Lower leg skin (tissue), 3 donors: ENCODE measurements around the gene TM4SF18.

ENCODE experiments used
- POLR2A ChIP-seq, 2 donors: fragments of 450-650 bp; IDR thresholded peaks; one replicate each; pipeline ENCODE4 v1.6.1; 2016 to 2017; ENCODE audit warnings: antibody characterized with exemption in 2 of 2, mild to moderate bottlenecking in 1 of 2, moderate library complexity in 1 of 2
- TF ChIP-seq, protein P1 (sequence below), 3 donors: fragments of 450-650 bp; IDR thresholded peaks; one replicate each; pipeline ENCODE4 v1.5.1; 2016; ENCODE audit warnings: antibody characterized with exemption in 3 of 3, mild to moderate bottlenecking in 3 of 3, moderate library complexity in 2 of 3

DNA sequence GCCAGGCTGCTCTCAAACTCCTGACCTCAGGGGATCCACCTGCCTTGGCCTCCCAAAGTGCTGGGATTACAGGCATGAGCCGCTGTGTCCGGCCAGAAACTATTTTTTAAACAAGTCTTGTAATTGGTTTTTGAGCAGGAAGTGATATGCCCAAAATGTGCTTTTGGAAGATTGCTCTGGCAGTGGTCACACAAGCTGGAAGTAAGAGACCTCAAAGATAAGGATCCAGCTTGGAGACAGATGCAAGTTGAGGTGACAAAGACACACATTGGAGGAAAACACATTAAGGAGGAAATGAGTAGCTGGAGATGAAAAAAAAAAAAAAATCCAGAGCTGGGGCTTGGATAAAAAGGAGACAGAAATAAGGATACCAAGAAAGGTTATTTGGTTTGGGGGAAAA is 6.3 kb downstream of the TM4SF18 start:
- TF ChIP-seq POLR2A (IDR thresholded peaks at IDR 0.05): no peak
- TF ChIP-seq, protein P1, sequence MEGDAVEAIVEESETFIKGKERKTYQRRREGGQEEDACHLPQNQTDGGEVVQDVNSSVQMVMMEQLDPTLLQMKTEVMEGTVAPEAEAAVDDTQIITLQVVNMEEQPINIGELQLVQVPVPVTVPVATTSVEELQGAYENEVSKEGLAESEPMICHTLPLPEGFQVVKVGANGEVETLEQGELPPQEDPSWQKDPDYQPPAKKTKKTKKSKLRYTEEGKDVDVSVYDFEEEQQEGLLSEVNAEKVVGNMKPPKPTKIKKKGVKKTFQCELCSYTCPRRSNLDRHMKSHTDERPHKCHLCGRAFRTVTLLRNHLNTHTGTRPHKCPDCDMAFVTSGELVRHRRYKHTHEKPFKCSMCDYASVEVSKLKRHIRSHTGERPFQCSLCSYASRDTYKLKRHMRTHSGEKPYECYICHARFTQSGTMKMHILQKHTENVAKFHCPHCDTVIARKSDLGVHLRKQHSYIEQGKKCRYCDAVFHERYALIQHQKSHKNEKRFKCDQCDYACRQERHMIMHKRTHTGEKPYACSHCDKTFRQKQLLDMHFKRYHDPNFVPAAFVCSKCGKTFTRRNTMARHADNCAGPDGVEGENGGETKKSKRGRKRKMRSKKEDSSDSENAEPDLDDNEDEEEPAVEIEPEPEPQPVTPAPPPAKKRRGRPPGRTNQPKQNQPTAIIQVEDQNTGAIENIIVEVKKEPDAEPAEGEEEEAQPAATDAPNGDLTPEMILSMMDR (IDR thresholded peaks at IDR 0.05): no peak
